GM12892 (cell line): ENCODE results near the gene MYOG.

Experiments
- POLR2A ChIP-seq: IDR thresholded peaks from 2 replicates; pipeline ENCODE4 v1.6.1; 2011; ENCODE audit warnings: low read depth, low read length, control low read depth
- POLR2AphosphoS5 ChIP-seq: IDR thresholded peaks from 2 replicates; pipeline ENCODE4 v1.6.1; 2011; ENCODE audit warnings: low read depth, low read length, control low read depth
- TAF1 ChIP-seq: IDR thresholded peaks from 2 replicates; pipeline ENCODE4 v1.6.1; 2011; ENCODE audit warnings: low read depth, mild to moderate bottlenecking, control low read depth, low read length, borderline replicate concordance

DNA sequence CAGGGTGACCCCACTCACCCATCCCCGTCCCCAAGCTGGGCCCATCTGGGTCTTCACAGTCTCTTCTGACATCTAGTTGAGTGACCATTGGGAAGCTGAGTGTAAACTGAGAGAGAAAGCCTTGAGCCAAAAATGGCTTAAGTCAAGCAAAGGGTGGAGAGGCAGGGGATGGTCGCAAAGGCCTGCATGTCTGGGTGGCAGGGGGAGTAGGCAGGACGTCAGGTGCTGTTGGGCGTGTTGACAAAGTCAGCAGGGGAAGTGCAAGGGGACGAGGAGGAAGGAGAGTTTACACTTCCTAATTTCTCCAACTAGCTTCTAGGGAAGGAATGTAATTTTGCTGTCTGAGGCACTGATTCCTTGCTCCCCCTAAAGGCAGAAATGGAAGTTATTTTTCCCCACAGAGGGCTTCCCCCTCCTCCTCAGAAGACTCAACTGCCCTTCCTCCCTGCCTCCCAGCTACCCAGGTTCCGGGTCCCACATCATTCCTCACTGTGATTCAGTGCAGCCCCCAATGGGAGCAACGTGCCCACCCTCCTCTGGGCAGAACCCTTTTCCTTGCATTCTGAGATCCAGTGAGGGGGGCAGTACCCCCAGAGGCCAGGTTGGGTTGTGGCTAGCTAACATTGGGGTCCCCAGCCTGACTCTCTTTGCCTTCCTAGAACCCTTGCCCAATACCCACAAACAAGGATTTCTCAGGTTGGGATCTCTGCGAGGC is 40.5 kb upstream of the MYOG start:
- TF ChIP-seq POLR2AphosphoS5 (no peak), POLR2A (no peak), TAF1 (no peak)
